ENCODE measurements around the gene ABHD2.

The ABHD2 gene

GRCh38 chr15:89095073-89095472, 6.8 kb downstream of the ABHD2 start:
- Histone ChIP-seq H3K4me1 (ENCODE audit: insufficient read depth, low read length) (peaks cover 2% of the 10 kb centered on the region; the same call in 1 of the 2 replicates), H3K4me3 (ENCODE audit: low read depth in 1 of 2, low read length in 2 of 2) (no peak overlapping the region), H3K9ac (ENCODE audit: low read depth, low read length) (no peak overlapping the region), H3K79me2 (ENCODE audit: insufficient read depth, low read length) (peaks cover 18% of the 10 kb centered on the region; the same call in 1 of the 2 replicates), H3K9me3 (ENCODE audit: insufficient read depth, low read length, severe bottlenecking) (no peaks in the 10 kb centered on the region), H3K4me2 (ENCODE audit: insufficient read depth, low read length) (no peak overlapping the region), H3K27ac (ENCODE audit: low read length) (no peak overlapping the region), H3K27me3 (ENCODE audit: insufficient read depth, low read length, poor library complexity) (no peaks in the 10 kb centered on the region), H4K20me1 (ENCODE audit: insufficient read depth, low read length) (no peaks in the 10 kb centered on the region; the same call in 1 of the 2 replicates), H3K36me3 (ENCODE audit: insufficient read depth, low read length) (no peaks in the 10 kb centered on the region), H2AFZ (ENCODE audit: low read depth, low read length) (no peak overlapping the region)
- TF ChIP-seq EZH2 (IDR thresholded peaks at IDR 0.05; ENCODE audit: borderline replicate concordance, low read depth, low read length, severe bottlenecking) (no peak), CTCF (IDR thresholded peaks at IDR 0.05; ENCODE audit: borderline replicate concordance, extremely low read depth, low read length, poor library complexity, severe bottlenecking) (no peak)
- no peak for DNase-seq
- no peak for ATAC-seq (ENCODE audit: insufficient read depth, low read depth)

- TF ChIP-seq EZH2 (IDR thresholded peaks at IDR 0.05; ENCODE audit: borderline replicate concordance, low read depth, low read length, severe bottlenecking) (no peak), CTCF (IDR thresholded peaks at IDR 0.05; ENCODE audit: borderline replicate concordance, extremely low read depth, low read length, poor library complexity, severe bottlenecking) (no peak)
- Histone ChIP-seq H3K36me3 (ENCODE audit: insufficient read depth, low read length) (no peaks in the 10 kb centered on the region), H3K4me2 (ENCODE audit: insufficient read depth, low read length) (no peak overlapping the region), H3K9ac (ENCODE audit: low read depth, low read length) (no peak overlapping the region), H3K9me3 (ENCODE audit: insufficient read depth, low read length, severe bottlenecking) (no peaks in the 10 kb centered on the region), H3K79me2 (ENCODE audit: insufficient read depth, low read length) (peaks cover 18% of the 10 kb centered on the region; the same call in 1 of the 2 replicates), H3K27ac (ENCODE audit: low read length) (no peak overlapping the region), H3K4me3 (ENCODE audit: low read depth in 1 of 2, low read length in 2 of 2) (no peak overlapping the region), H2AFZ (ENCODE audit: low read depth, low read length) (no peak overlapping the region), H3K27me3 (ENCODE audit: insufficient read depth, low read length, poor library complexity) (no peaks in the 10 kb centered on the region), H3K4me1 (ENCODE audit: insufficient read depth, low read length) (no peaks in the 10 kb centered on the region; the same call in 1 of the 2 replicates), H4K20me1 (ENCODE audit: insufficient read depth, low read length) (no peaks in the 10 kb centered on the region; the same call in 1 of the 2 replicates)
- DNase-seq (no peak), ATAC-seq (ENCODE audit: insufficient read depth, low read depth) (no peak)
Measured at GRCh38 chr15:89095556-89095955, 7.3 kb downstream of the ABHD2 start.

GRCh38 chr15:89096664-89097063, 8.4 kb downstream of the ABHD2 start:
- ATAC-seq (ENCODE audit: insufficient read depth, low read depth) (no peak), DNase-seq (no peak)
- Histone ChIP-seq H3K4me2 (ENCODE audit: insufficient read depth, low read length) (no peak overlapping the region), H4K20me1 (ENCODE audit: insufficient read depth, low read length) (peaks cover 2% of the 10 kb centered on the region; the same call in 1 of the 2 replicates), H3K9me3 (ENCODE audit: insufficient read depth, low read length, severe bottlenecking) (no peaks in the 10 kb centered on the region), H3K4me1 (ENCODE audit: insufficient read depth, low read length) (no peaks in the 10 kb centered on the region), H3K27ac (ENCODE audit: low read length) (no peak overlapping the region), H3K36me3 (ENCODE audit: insufficient read depth, low read length) (no peaks in the 10 kb centered on the region), H3K4me3 (ENCODE audit: low read depth in 1 of 2, low read length in 2 of 2) (no peak overlapping the region), H3K79me2 (ENCODE audit: insufficient read depth, low read length) (peaks cover 19% of the 10 kb centered on the region; the same call in 1 of the 2 replicates), H2AFZ (ENCODE audit: low read depth, low read length) (no peak overlapping the region), H3K27me3 (ENCODE audit: insufficient read depth, low read length, poor library complexity) (no peaks in the 10 kb centered on the region), H3K9ac (ENCODE audit: low read depth, low read length) (no peak overlapping the region)
- TF ChIP-seq EZH2 (IDR thresholded peaks at IDR 0.05; ENCODE audit: borderline replicate concordance, low read depth, low read length, severe bottlenecking) (no peak), CTCF (IDR thresholded peaks at IDR 0.05; ENCODE audit: borderline replicate concordance, extremely low read depth, low read length, poor library complexity, severe bottlenecking) (no peak)

Measured in DND-41 (cell line).